ENCODE results near the gene COMMD1. TPM values are rescaled to one million over a fixed set of nuclear protein-coding genes. Genes with fewer than 3 reads are reported as not detected.

Gene COMMD1
- total RNA-seq, 4 donors from 2014 or later = 8.5 to 80.7 (median 48.2) TPM

DNA sequence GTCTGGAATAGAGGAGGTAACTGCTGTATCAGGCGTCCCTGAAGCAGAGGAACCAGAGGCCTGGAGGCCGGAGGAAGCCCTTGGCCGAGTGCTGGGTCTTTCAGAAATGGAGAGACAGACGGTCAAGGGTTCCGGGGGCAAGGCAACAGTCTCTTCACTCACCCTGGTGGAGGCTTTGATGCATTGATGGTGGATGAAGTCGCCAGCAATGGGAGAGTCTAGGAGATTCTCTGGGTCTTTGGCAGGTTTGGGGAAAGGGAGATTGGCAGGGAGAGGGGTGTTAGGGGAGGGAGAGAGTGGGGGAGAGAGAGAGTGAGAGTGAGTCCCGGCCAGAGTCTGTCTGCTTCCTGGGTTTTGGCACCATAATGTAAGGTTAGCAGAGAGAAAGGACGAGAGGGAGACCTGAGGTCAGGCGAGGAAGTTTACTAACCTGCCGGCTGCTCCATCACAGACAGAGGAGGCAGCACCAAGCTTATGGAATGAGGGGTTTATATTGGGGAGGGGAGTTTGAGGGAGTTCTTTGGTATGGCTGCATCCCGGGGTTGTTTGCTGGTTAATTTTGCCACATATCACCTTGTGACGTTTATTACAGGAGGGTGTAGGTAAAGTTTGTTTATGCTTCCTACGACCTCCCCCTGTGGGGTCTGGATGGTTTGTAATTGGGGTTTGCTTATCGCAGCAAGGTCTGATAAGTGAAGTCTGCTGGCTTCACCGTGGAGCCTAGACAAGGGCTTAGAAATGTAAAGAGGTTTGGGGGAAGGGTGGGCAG is 19.6 kb downstream of the COMMD1 start:
- no peak for DNase-seq
- Histone ChIP-seq H3K4me3 (no peak overlapping the region), H3K4me1 (no peaks in the 10 kb centered on the region), H3K36me3 (no peaks in the 10 kb centered on the region), H3K27ac (no peak overlapping the region), H3K27me3 (no peaks in the 10 kb centered on the region), H3K9me3 (no peaks in the 10 kb centered on the region)
- intact Hi-C loops (cut with DNase I; ENCODE audit: low total_unique reads) = no loop called here
- TF ChIP-seq, protein P1, sequence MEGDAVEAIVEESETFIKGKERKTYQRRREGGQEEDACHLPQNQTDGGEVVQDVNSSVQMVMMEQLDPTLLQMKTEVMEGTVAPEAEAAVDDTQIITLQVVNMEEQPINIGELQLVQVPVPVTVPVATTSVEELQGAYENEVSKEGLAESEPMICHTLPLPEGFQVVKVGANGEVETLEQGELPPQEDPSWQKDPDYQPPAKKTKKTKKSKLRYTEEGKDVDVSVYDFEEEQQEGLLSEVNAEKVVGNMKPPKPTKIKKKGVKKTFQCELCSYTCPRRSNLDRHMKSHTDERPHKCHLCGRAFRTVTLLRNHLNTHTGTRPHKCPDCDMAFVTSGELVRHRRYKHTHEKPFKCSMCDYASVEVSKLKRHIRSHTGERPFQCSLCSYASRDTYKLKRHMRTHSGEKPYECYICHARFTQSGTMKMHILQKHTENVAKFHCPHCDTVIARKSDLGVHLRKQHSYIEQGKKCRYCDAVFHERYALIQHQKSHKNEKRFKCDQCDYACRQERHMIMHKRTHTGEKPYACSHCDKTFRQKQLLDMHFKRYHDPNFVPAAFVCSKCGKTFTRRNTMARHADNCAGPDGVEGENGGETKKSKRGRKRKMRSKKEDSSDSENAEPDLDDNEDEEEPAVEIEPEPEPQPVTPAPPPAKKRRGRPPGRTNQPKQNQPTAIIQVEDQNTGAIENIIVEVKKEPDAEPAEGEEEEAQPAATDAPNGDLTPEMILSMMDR (IDR thresholded peaks at IDR 0.05) = no peak
- TF ChIP-seq POLR2A (IDR thresholded peaks at IDR 0.05) = no peak

DNA sequence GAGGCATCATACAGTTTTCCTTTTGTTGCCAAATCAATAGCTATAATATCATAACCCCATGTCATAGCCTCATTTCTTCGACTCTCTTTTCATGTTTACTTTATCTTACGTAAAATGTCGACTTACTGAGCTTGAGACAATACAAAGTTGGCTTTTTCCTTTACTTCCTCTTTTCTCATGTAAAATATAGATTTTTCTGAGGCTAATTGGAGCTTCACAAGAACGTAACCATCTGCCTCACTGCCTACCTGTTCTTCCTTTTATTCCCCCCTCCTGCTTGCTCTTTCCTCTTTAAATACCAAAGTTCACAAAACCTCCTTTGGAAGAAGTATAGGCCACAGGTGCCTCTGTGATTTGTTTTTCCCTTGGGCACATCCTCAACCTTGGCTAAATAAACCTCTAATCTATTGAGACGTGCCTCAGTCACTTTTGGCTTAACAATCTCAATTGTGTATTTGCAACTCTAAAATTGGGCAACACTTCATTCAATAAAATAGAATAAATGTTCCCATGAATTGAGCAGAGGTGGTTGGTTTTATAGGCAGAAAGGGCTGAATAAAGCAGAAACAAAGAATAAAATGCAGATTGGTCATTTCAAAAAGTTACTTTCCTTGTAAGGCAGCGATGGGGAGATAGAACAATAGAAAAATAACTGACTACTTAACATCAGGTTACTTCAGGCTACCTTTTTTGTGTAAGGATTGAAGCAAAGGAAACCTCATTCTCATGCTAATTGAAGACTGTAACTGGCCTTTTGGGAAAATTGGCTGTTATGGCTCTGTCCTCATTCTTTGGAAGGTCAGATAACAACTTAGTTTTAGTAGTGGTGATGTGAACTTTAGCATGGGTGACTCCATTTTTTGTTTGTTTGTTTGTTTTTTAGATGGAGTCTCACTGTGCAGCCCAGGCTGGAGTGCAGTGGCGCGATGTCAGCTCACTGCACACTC is 21.3 kb downstream of the COMMD1 start:
- Histone ChIP-seq H3K9me3 (no peaks in the 10 kb centered on the region), H3K4me1 (no peaks in the 10 kb centered on the region), H3K36me3 (no peaks in the 10 kb centered on the region), H3K4me3 (no peak overlapping the region), H3K27ac (no peak overlapping the region), H3K27me3 (no peaks in the 10 kb centered on the region)
- intact Hi-C loops (cut with DNase I; ENCODE audit: low total_unique reads) = no loop called here
- DNase-seq = no peak
- TF ChIP-seq, protein P1 (IDR thresholded peaks at IDR 0.05) = no peak
- TF ChIP-seq POLR2A (IDR thresholded peaks at IDR 0.05) = no peak

DNA sequence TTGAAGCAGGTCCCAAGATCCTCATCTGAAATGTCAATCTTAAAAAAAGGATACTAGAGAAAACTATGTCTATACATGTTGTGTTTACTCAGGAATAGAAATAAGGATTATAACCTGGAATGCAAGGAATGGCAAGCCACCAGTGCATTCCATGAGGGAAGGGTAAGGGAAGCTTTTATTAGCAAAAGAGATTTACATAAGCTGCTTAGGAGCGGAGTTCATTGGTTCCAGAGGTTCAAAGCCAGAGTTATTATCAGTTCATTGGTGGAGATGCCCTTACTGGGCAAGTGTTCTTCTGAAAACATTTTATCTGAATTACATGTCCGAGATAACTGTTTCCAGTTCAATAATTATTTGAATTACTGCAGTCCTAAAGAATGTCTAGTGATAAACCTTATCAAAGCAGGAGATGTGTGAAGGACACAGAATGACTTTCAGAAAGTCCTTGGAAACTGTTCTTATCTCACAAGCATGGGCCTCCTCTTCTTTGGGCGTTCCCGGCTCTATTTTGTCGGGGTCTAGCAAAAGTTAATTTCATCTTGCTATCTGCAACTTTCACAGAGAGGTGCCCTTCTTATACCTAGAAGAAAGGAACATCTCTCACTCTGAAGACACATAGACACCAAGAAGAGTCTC is 23.5 kb downstream of the COMMD1 start:
- H3K9me3 ChIP-seq = no peaks in the 10 kb centered on the region
- H3K27ac ChIP-seq = no peak overlapping the region
- H3K4me1 ChIP-seq = no peaks in the 10 kb centered on the region
- no peak for DNase-seq
- TF ChIP-seq, protein P1 (IDR thresholded peaks at IDR 0.05) = no peak
- no peak for TF ChIP-seq POLR2A (IDR thresholded peaks at IDR 0.05)
- intact Hi-C loops (cut with DNase I; ENCODE audit: low total_unique reads) = no loop called here
- H3K27me3 ChIP-seq = no peaks in the 10 kb centered on the region
- H3K4me3 ChIP-seq = no peak overlapping the region
- no peaks in the 10 kb centered on the region for H3K36me3 ChIP-seq

DNA sequence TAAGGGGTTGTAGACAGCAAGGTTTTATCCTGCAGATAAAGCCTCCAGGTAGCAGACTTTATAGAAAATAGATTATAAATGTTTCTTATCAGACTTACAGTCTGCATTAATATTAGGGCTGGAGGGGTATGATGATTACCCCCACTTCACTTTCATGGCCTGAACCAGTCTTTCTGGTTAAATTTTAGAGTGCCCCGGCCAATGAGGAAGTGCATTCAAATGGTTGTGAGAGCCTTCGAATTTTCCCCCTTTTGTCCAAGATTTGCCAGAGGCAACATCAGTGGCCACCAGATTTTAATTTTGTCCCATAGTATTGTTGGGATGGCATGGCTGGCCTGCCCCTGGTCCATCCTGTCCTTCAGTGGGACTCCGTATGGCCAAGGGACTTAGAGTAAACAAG is 31.6 kb downstream of the COMMD1 start:
- DNase-seq = no peak
- Histone ChIP-seq H3K36me3 (no peaks in the 10 kb centered on the region), H3K4me3 (no peak overlapping the region), H3K27me3 (no peaks in the 10 kb centered on the region), H3K4me1 (peaks cover 0 to 9% of the 10 kb centered on the region in 2 donors), H3K9me3 (no peaks in the 10 kb centered on the region), H3K27ac (no peak overlapping the region)
- intact Hi-C loops (cut with DNase I; ENCODE audit: low total_unique reads) = no loop called here
- TF ChIP-seq POLR2A (IDR thresholded peaks at IDR 0.05) = no peak
- TF ChIP-seq, protein P1 (IDR thresholded peaks at IDR 0.05) = no peak

All from uterus (tissue), 4 donors.